Measurements from ENCODE around the gene TP53I3. TPM values are rescaled to one million over a fixed set of nuclear protein-coding genes. Genes with fewer than 3 reads are reported as not detected.

The TP53I3 gene
- total RNA-seq, 1 donor from 2014 or later: 93.2 TPM

DNA sequence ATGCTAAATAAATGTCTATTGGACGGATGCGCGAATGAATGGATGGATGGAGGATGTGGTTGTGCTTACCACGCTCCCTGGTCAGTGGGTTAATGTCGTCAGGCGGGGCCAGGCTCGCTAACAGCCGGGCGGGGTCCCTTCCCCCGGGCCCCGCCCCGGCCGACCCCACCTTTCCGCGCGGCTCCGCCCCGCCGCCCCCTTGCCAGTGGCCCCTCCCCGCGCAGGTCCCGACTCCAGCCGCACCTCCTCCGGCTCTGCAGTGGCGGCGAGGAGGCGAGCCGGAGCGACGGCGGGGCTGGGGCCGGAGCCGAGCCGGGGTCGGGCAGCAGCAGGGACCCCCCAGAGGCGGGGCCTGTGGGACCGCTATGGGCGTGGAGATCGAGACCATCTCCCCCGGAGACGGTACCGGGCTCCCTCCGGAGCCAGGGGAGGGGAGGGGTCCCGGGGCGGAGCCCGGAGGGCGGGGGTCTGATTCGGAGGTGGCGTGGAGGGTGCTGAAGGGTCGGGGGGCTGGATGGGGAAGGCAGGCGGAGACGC is 35.1 kb downstream of the TP53I3 start, which contains the start of gene FKBP1B:
TSS of gene FKBP1B (plus strand) at position 257 of the 537 bp plus-strand sequence. CDS start at position 366, 109 bp downstream.
- no peaks in the 10 kb centered on the region for H4K20me1 ChIP-seq (ENCODE audit: insufficient read depth, low read length)
- TF ChIP-seq CTCF (IDR thresholded peaks at IDR 0.05; ENCODE audit: insufficient read depth, low read depth, low read length) (no peak), EZH2 (IDR thresholded peaks at IDR 0.05; ENCODE audit: insufficient read depth, low read length) (no peak)
- H3K79me2 ChIP-seq (ENCODE audit: insufficient read depth, low read length): peaks cover 25% of the 10 kb centered on the region
- no peaks in the 10 kb centered on the region for H3K36me3 ChIP-seq (ENCODE audit: insufficient read depth, low read length)
- Mint-ChIP-seq H3K9me3 (ENCODE audit: unreplicated experiment) (no peaks in the 10 kb centered on the region), H3K4me3 (ENCODE audit: unreplicated experiment) (peak within 1 kb of the TSS; percentile 85), H3K36me3 (ENCODE audit: low read depth, unreplicated experiment) (peaks cover 4% of the 10 kb centered on the region), H3K27me3 (ENCODE audit: low read depth, unreplicated experiment) (no peaks in the 10 kb centered on the region), H3K27ac (ENCODE audit: unreplicated experiment) (peak within 1 kb of the TSS; percentile 66), H3K4me1 (ENCODE audit: low read depth, unreplicated experiment) (peaks cover 9% of the 10 kb centered on the region)
- H3K9me3 ChIP-seq (ENCODE audit: insufficient read depth, low read depth, low read length): no peaks in the 10 kb centered on the region
- H2AFZ ChIP-seq (ENCODE audit: low read depth, low read length): peak within 1 kb of the TSS; percentile 84
- H3K27ac ChIP-seq (ENCODE audit: low read depth, low read length): no peak within 1 kb of the TSS
- H3K4me3 ChIP-seq (ENCODE audit: insufficient read depth, low read depth, low read length): peak within 1 kb of the TSS; percentile 62
- peak within 1 kb of the TSS; percentile 90 for H3K4me2 ChIP-seq (ENCODE audit: low read length)
- no peaks in the 10 kb centered on the region for H3K27me3 ChIP-seq (ENCODE audit: insufficient read depth, low read length)
- H3K4me1 ChIP-seq (ENCODE audit: insufficient read depth, low read length): peaks cover 13% of the 10 kb centered on the region
- FAIRE-seq: no peak
- DNase-seq (ENCODE audit: low read depth): peak; percentile 40
- H3K9ac ChIP-seq (ENCODE audit: low read length): peak within 1 kb of the TSS; percentile 69

DNA sequence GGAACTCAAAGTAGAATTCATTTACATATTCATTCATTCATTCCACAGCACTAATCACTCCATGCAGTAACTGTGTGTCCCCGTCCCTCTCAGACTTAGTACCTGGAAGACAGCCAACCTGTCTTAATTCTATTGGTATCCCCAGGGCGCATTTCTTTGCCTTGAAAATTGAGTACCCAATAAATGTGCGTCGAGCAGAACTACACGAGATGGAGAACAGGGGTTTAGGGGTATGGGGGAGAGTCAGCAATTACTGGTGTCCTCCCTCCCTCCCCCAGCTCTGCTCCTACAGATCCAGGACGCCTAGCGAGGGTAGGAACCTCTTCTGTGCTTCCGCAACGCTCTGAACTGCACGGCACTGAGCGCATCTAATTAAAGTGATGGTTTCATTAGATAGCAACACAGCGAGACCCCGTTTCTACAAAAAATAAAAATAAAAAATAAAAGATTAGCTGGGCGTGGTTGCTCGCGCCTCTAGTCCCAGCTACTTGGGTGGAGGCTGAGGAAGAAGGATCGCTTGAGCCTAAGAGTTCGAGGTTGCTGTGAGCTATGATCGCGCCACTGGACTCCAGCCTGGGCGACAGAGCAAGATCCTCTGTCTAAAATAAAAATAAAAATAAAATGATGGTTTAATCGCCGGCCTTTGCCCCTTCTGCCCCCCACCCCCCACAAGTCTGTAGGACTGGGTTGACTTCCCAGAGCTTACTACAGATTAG is 35.7 kb downstream of the TP53I3 start:
- H3K36me3 Mint-ChIP-seq (ENCODE audit: low read depth, unreplicated experiment): no peaks in the 10 kb centered on the region
- H3K36me3 ChIP-seq (ENCODE audit: insufficient read depth, low read length): no peaks in the 10 kb centered on the region
- peaks cover 29% of the 10 kb centered on the region for H3K79me2 ChIP-seq (ENCODE audit: insufficient read depth, low read length)
- H3K27me3 ChIP-seq (ENCODE audit: insufficient read depth, low read length): no peaks in the 10 kb centered on the region
- peak overlapping the region; percentile 69 for H3K9ac ChIP-seq (ENCODE audit: low read length)
- H4K20me1 ChIP-seq (ENCODE audit: insufficient read depth, low read length): no peaks in the 10 kb centered on the region
- no peaks in the 10 kb centered on the region for H3K27me3 Mint-ChIP-seq (ENCODE audit: low read depth, unreplicated experiment)
- peak overlapping the region; percentile 66 for H3K27ac Mint-ChIP-seq (ENCODE audit: unreplicated experiment)
- no peaks in the 10 kb centered on the region for H3K9me3 Mint-ChIP-seq (ENCODE audit: unreplicated experiment)
- H2AFZ ChIP-seq (ENCODE audit: low read depth, low read length): peak overlapping the region; percentile 84
- peak overlapping the region; percentile 85 for H3K4me3 Mint-ChIP-seq (ENCODE audit: unreplicated experiment)
- H3K4me1 ChIP-seq (ENCODE audit: insufficient read depth, low read length): peaks cover 13% of the 10 kb centered on the region
- TF ChIP-seq EZH2 (IDR thresholded peaks at IDR 0.05; ENCODE audit: insufficient read depth, low read length) (no peak), CTCF (IDR thresholded peaks at IDR 0.05; ENCODE audit: insufficient read depth, low read depth, low read length) (no peak)
- peak overlapping the region; percentile 62 for H3K4me3 ChIP-seq (ENCODE audit: insufficient read depth, low read depth, low read length)
- H3K9me3 ChIP-seq (ENCODE audit: insufficient read depth, low read depth, low read length): no peaks in the 10 kb centered on the region
- peaks cover 9% of the 10 kb centered on the region for H3K4me1 Mint-ChIP-seq (ENCODE audit: low read depth, unreplicated experiment)
- no peak overlapping the region for H3K27ac ChIP-seq (ENCODE audit: low read depth, low read length)
- DNase-seq (ENCODE audit: low read depth): no peak
- no peak for FAIRE-seq
- H3K4me2 ChIP-seq (ENCODE audit: low read length): peak overlapping the region; percentile 90

- no peaks in the 10 kb centered on the region for H3K9me3 ChIP-seq (ENCODE audit: insufficient read depth, low read depth, low read length)
- H2AFZ ChIP-seq (ENCODE audit: low read depth, low read length): peak overlapping the region; percentile 68
- Mint-ChIP-seq H3K9me3 (ENCODE audit: unreplicated experiment) (no peaks in the 10 kb centered on the region), H3K27me3 (ENCODE audit: low read depth, unreplicated experiment) (no peaks in the 10 kb centered on the region), H3K4me1 (ENCODE audit: low read depth, unreplicated experiment) (peaks cover 9% of the 10 kb centered on the region), H3K27ac (ENCODE audit: unreplicated experiment) (peak overlapping the region; percentile 94), H3K4me3 (ENCODE audit: unreplicated experiment) (peak overlapping the region; percentile 100), H3K36me3 (ENCODE audit: low read depth, unreplicated experiment) (no peaks in the 10 kb centered on the region)
- no peak for FAIRE-seq
- H3K27ac ChIP-seq (ENCODE audit: low read depth, low read length): no peak overlapping the region
- no peaks in the 10 kb centered on the region for H3K36me3 ChIP-seq (ENCODE audit: insufficient read depth, low read length)
- no peak for DNase-seq (ENCODE audit: low read depth)
- peaks cover 37% of the 10 kb centered on the region for H3K79me2 ChIP-seq (ENCODE audit: insufficient read depth, low read length)
- no peaks in the 10 kb centered on the region for H4K20me1 ChIP-seq (ENCODE audit: insufficient read depth, low read length)
- peaks cover 13% of the 10 kb centered on the region for H3K4me1 ChIP-seq (ENCODE audit: insufficient read depth, low read length)
- no peak overlapping the region for H3K4me3 ChIP-seq (ENCODE audit: insufficient read depth, low read depth, low read length)
- no peaks in the 10 kb centered on the region for H3K27me3 ChIP-seq (ENCODE audit: insufficient read depth, low read length)
- peak overlapping the region; percentile 92 for H3K4me2 ChIP-seq (ENCODE audit: low read length)
- TF ChIP-seq EZH2 (IDR thresholded peaks at IDR 0.05; ENCODE audit: insufficient read depth, low read length) (no peak), CTCF (IDR thresholded peaks at IDR 0.05; ENCODE audit: insufficient read depth, low read depth, low read length) (no peak)
- H3K9ac ChIP-seq (ENCODE audit: low read length): no peak overlapping the region
Measured at GRCh38 chr2:24047703-24048033, 37.0 kb downstream of the TP53I3 start.
